HG02798 (cell line): ENCODE data around the gene USF3.
A peak's percentile ranks its signal among the peaks of the same experiment; 100 is the strongest.

Experiments used
- ATAC-seq: cut with Tn5 transposase; IDR thresholded peaks from one replicate; pipeline ENCODE4 v1.9.1; 2021; ENCODE audit warnings: mild to moderate bottlenecking; ENCODE audit not compliant: unreplicated experiment, poor library complexity

USF3 gene

DNA sequence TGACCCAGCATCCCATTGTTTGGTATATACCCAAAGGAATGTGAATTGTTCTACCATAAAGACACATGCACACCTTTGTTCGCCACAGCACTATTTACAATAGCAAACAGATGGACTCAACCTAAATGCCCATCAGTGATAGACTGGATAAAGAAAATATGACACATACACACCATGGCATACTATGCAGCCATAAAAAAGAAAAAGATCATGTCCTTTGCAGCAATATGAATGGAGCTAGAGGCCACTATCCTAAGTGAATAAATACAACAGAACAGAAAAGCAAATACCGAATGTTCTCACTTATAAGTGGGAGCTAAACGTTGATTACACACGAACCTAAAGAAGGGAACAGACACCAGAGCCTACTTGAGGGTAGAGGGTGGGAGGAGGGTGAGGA, 11.4 kb upstream of the USF3 start:
- no peak for ATAC-seq

- no peak for ATAC-seq
Measured at GRCh38 chr3:113698956-113699355, 2.5 kb upstream of the USF3 start.

DNA sequence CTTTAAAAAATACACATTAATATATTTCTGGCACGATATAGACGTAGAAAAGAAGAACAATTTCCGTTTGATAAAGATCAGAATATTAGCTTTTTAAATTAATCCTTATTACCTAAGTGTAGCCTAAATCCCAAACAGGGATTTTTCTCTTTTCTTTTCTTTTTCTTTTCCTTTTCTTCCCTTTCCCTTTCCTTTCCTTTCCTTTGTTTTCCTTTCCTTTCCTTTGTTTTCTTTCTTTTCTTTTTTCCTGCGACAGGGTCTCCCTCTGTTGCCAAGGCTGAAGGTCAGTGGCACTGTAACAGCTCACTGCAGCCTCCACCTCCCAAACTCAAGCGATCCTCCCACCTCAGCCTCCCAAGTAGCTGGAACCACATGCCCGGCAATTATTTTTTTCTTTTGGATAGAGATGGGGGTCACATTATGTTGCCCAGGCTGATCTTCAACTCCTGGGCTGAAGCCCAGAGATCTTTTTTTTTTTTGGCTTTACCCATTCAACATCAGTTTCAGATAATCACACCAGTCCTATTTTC, 1.8 kb upstream of the USF3 start:
- no peak for ATAC-seq

DNA sequence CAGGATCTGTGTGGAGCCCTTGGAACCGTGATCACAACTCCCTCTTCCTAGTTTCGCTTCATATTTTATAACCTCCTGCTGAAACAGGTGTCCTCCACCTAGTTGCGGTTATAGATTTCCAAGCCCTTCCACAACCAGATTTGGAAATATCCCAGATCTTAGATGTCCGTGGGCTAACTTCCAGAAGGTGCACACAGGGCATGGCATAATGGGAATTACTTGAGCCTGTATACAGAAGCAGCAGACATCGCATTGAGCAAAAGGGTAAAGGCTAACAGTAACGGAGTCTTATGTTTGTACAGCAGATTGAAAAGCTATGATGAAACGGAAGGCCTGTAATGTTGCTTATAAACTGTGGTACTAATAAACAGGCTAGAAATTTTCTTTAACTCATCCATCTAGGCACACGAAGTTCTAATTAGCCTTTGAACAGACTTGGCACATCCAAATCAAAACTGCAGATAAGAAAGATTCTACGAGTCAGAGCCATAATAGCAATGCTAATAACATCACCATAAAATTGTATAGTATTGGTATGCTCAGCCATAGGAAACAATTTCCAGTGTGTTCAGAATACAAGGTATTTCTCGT, 1.2 kb upstream of the USF3 start:
- no peak for ATAC-seq

DNA sequence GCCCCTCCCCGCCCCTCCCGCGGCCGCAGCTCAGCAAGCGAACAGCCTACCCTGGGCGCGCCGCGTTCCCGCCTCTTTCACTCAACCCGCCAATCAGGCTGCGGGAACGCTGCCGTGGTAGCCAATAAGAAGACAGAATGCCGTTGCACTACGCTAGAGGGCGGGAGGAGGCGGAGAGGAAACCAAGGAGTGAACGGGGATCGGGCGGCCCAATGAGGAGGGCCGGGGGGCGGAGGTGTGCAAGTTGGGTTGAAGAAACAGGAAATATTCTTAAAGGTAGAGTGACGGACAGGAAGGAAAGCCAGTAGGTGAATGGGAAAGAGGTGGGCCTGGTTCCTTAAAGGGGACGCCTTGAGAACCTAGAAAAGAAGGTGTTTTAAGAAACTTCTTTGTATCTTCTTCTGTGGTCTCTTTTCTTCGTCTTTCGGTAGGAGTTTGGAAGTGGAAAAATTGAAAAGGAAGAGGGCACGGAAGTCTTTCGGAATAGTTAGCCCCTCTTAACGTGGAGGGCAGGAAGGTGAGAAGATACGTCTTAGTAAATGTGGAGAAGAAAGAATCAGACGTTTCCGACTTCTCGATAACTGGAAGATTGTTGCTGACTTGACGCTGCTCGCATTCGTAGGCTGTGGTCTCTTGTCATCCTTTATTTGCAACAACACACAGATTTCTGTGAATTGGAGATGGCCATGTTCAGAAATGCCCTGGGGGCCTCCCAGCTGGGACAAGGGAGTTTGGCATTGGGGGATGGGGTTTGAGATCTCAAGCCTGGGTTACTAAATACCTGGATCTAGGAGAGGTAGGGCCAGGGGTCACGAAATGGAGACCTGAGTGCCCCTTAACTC, 437 bp upstream of the USF3 start:
- peak; percentile 96 for ATAC-seq

DNA sequence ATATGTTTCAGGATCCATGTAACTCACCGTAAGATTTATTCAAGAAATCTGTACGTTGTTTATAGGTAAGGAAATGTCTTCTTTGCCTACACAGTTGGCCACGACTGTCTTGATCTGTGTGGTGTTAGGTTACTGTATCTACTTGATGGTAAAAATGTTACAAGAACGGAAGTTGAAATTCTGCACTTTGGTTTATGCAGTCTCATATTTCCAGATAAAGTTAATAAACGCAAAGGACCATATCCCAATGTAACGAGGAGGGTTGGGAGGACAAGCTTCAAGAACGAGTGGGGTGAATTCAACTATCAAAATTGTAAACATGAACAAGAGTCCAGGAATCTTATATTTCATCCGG, 1.0 kb downstream of the USF3 start:
- ATAC-seq: no peak

DNA sequence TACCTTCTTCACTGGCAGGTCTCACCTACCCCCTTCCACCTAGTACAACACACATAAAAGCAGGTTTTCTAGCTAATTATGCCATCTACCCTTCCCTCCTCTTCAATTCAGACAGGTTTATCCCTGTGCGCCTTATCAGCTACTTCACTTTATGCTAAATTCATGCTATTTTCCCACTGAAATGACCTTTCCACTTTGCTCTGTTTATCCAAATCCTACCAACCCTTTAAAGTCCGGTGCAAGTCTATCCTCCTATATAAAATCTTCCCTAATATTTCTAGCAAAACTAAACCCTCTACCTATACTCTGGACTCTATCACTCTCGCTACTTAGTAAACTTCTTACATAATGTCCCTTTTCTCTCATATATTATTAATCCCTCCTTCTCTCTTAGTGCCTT, 6.0 kb downstream of the USF3 start:
- no peak for ATAC-seq

DNA sequence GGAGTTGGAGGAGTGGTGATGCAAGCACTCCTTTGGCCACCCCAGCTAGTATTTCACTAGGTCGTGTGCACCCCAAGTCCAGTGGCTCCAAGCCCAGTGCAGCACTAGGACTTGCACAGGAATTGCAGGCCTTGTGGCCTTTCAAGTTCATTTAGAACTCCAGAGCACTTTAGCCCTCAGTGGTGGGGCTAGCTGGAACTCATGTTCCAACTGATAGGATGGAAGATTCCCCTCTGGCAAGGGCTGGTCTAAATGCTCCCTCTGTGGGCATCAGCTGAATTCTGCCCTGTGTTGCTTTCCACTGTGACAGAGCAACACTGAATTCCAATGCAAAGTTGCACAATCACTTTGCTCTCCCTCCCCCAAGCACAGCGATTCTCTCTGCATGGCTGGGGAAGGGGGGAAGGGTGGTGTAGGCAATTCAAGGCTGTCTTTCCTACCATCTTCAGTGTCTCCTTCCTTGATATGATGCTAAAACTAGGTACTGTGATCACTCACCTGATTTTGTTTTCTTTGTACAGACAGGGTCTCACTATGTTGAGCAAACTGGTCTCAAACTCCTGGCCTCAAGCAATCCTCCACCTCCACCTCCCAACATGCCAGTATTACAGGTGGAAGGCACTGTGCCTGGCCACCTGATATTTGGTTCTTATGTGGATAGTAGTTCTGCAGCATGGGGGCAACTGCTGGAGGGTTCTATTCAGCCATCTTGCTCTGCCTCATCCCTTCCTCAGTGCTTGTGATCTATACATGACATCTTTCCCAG, 10.3 kb downstream of the USF3 start:
- ATAC-seq: no peak

DNA sequence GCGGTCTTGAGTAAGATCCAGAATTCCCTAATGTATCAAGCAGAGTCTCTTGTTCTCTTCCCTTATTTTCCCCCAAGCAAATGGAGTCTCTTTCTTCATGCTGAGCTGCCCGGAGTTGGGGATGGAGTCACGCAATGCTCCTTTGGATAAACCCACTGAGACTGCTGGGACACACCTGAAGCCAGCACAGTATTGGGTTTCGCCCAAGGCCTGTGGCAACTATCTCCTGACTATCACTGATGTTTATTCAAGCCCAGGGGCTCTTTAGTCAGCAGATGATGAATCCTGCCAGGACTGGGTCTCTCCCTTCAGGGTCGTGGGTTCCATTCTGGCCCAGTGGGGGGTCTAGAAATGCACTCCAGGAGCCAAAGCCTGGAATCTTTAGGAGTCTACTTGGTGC, 11.3 kb downstream of the USF3 start:
- no peak for ATAC-seq

GRCh38 chr3:113684271-113684819, 12.1 kb downstream of the USF3 start:
- no peak for ATAC-seq

GRCh38 chr3:113678773-113679172, 17.7 kb downstream of the USF3 start:
- ATAC-seq: no peak

- ATAC-seq: no peak
Measured at GRCh38 chr3:113677737-113678136, 18.7 kb downstream of the USF3 start.

GRCh38 chr3:113676261-113676660, 20.2 kb downstream of the USF3 start:
- ATAC-seq: no peak

DNA sequence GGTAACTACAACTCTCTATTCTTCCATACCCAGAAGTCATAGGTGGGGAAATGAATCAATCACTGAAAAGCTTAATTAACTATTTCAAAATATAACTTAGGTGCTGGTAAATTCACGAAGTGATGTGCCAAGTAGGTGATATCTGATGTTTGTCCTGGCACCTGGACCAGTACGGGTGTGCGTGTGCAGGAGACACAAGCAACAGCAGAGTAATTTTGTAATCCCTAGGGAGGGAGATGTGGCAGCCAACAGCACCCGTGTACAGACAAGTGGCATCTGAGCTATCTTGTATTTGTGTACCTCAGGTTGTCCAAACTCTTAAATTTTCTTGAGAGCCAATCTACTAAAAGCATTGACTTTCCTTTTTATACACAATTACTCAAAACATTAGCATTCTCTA, 22.8 kb downstream of the USF3 start:
- no peak for ATAC-seq

DNA sequence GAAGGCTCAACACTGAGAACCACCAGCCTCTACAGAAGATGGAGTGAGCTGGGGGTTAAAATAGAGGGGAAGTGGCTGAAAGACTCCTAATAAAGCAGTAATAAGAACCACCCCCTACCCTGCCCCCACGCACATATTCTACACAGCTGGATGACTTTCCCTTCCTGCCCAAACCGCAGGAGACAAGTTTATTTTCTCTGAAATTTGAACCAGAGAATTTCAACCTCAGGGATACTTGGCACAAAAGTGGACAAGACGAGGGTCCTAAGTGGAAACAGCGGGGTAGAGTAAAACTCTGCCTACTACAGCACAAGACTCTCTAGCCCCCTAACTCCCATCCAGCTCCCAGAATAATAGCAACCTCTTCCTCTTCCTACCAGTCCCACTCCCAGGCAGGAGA, 28.4 kb downstream of the USF3 start:
- ATAC-seq: no peak

DNA sequence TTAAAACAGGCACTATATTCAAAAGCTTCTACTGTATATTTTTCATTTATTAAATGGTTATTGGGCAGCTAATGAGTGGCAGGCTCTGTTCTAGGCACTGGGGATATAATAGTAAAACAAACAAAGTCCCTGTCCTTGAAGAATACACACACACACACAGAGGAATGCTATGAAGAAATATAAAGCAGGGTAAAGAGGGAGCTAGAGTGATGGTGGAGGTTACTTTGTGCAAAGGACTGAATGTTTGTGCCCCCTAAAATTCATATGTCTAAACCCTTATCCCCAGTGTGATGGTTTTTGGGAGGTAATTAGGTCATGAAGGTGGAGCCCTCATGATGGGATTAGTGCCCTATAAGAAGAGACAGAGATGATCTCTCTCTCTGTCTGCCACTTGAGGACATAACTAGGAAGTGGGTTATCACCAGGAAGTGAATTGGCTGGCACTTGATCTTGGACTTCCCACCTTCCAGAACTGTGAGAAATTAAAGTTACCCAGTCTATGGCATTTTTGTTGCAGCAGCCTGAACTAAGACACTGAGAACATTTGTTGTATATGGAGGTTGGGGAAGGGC, 31.8 kb downstream of the USF3 start:
- no peak for ATAC-seq

- no peak for ATAC-seq
Measured at GRCh38 chr3:113663761-113664160, 32.7 kb downstream of the USF3 start.

GRCh38 chr3:113663324-113663750, 33.1 kb downstream of the USF3 start:
- ATAC-seq: no peak

GRCh38 chr3:113662824-113663223, 33.6 kb downstream of the USF3 start:
- no peak for ATAC-seq

GRCh38 chr3:113660896-113661295, 35.5 kb downstream of the USF3 start:
- ATAC-seq: no peak

DNA sequence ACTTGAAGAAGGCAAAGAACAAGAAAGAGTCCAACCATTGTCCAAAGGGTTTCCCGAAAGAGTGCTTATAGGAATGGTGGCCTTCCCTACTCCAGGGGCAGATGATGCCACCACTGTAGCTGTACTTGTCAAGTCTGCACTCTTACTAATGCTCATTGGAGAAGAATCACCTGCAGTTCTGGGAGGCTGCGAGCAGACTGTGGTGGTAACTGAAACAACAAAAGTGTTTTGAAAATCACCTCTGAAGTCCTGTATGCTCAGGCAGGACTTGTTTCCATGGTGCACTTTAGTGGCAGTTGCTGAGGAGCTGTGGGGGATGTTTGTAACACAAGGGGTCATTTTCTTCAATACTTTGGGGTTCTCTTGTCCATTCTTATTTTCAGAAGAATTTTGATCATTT, 36.0 kb downstream of the USF3 start:
- no peak for ATAC-seq
